Loucy (cell line): ENCODE data around the gene PCDHGA1.

Source experiments
- H2AFZ ChIP-seq: fragments of 200-600 bp; sonication (generic); 2 replicates; pipeline ENCODE4 v1.6.0; 2016; ENCODE audit warnings: antibody characterized with exemption, mild to moderate bottlenecking, low read length, moderate library complexity
- H3F3A ChIP-seq: fragments of 200-600 bp; 2 replicates; pipeline ENCODE4 v1.6.0; 2016; ENCODE audit warnings: antibody characterized with exemption, low read depth, mild to moderate bottlenecking
- H3K27me3 ChIP-seq: fragments of 200-600 bp; sonication (generic); 2 replicates; pipeline ENCODE4 v1.6.1; 2014; ENCODE audit warnings: low read length, mild to moderate bottlenecking; ENCODE audit not compliant: insufficient read depth, poor library complexity, severe bottlenecking
- H3K36me3 ChIP-seq: fragments of 200-600 bp; sonication (generic); 2 replicates; pipeline ENCODE4 v1.6.1; 2016; ENCODE audit warnings: low read length; ENCODE audit not compliant: insufficient read depth
- H3K4me1 ChIP-seq: fragments of 200-600 bp; sonication (generic); 2 replicates; pipeline ENCODE4 v1.5.1; 2014; ENCODE audit warnings: low read length, mild to moderate bottlenecking; ENCODE audit not compliant: insufficient read depth, poor library complexity, severe bottlenecking
- H3K4me2 ChIP-seq: fragments of 200-600 bp; sonication (generic); 2 replicates; pipeline ENCODE4 v1.6.0; 2014; ENCODE audit warnings: antibody characterized with exemption, low read length, low read depth, mild to moderate bottlenecking; ENCODE audit not compliant: poor library complexity, severe bottlenecking
- H3K4me3 ChIP-seq: fragments of 200-600 bp; sonication (generic); 2 replicates; pipeline ENCODE4 v1.5.1; 2014; ENCODE audit warnings: low read length, mild to moderate bottlenecking, mixed read lengths; ENCODE audit not compliant: poor library complexity, severe bottlenecking
- H3K79me2 ChIP-seq: fragments of 200-600 bp; sonication (generic); 2 replicates; pipeline ENCODE4 v1.6.1; 2014; ENCODE audit warnings: low read length; ENCODE audit not compliant: insufficient read depth
- H3K9ac ChIP-seq: fragments of 200-600 bp; sonication (generic); 2 replicates; pipeline ENCODE4 v1.6.0; 2014; ENCODE audit warnings: mild to moderate bottlenecking, low read depth, low read length, moderate library complexity; ENCODE audit not compliant: poor library complexity, severe bottlenecking
- H3K9me2 ChIP-seq: fragments of 200-600 bp; sonication (generic); replicated peaks from 2 replicates; pipeline ENCODE4 v1.6.1; 2016; ENCODE audit warnings: low read depth, low read length, mixed read lengths
- H3K9me3 ChIP-seq: fragments of 200-600 bp; sonication (generic); 2 replicates; pipeline ENCODE4 v1.6.1; 2014; ENCODE audit warnings: mild to moderate bottlenecking, antibody characterized with exemption, low read length, low read depth; ENCODE audit not compliant: insufficient read depth
- H4K20me1 ChIP-seq: fragments of 200-600 bp; sonication (generic); 2 replicates; pipeline ENCODE4 v1.6.0; 2014; ENCODE audit warnings: antibody characterized with exemption, low read length, mild to moderate bottlenecking; ENCODE audit not compliant: insufficient read depth, poor library complexity, severe bottlenecking
- EZH2phosphoT487 ChIP-seq: fragments of 200-600 bp; IDR thresholded peaks from 2 replicates; pipeline ENCODE4 v1.6.1; 2018; ENCODE audit warnings: antibody characterized with exemption, mild to moderate bottlenecking, moderate library complexity, borderline replicate concordance
- TF ChIP-seq, protein P1 (sequence below): fragments of 200-600 bp; sonication (generic); conservative IDR thresholded peaks from 2 replicates; pipeline ENCODE4 v1.5.1; 2014; ENCODE audit warnings: mild to moderate bottlenecking, antibody characterized with exemption, low read length

PCDHGA1 gene

DNA sequence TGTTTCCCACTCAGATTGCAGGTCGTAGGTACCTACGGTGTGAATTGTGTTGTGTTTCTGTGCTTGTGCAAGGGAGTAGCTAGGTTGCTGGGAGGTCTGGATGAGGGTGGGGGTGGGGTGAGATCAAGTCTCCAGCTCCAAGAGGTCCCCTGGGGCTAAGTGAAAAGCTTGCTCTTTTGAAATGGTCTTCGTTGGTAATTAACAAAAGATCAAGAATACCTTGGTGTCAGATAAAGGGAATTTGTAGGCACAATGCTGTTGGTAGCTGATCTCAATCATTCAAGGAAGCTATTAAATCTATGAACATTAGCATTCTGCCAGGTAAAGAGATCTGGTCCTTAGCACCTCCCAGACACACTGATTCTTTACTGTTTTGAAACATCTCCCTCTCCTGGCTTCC is 153.6 kb downstream of the PCDHGA1 start:
- Histone ChIP-seq H3K36me3 (no peaks in the 10 kb centered on the region), H3F3A (no peaks in the 10 kb centered on the region), H3K79me2 (no peaks in the 10 kb centered on the region), H3K4me2 (no peak overlapping the region), H3K4me1 (no peaks in the 10 kb centered on the region), H3K9ac (no peak overlapping the region), H2AFZ (no peak overlapping the region), H4K20me1 (no peaks in the 10 kb centered on the region), H3K4me3 (no peak overlapping the region), H3K9me2 (no peaks in the 10 kb centered on the region), H3K9me3 (no peaks in the 10 kb centered on the region), H3K27me3 (no peaks in the 10 kb centered on the region)
- no peak for TF ChIP-seq EZH2phosphoT487
- TF ChIP-seq, protein P1, sequence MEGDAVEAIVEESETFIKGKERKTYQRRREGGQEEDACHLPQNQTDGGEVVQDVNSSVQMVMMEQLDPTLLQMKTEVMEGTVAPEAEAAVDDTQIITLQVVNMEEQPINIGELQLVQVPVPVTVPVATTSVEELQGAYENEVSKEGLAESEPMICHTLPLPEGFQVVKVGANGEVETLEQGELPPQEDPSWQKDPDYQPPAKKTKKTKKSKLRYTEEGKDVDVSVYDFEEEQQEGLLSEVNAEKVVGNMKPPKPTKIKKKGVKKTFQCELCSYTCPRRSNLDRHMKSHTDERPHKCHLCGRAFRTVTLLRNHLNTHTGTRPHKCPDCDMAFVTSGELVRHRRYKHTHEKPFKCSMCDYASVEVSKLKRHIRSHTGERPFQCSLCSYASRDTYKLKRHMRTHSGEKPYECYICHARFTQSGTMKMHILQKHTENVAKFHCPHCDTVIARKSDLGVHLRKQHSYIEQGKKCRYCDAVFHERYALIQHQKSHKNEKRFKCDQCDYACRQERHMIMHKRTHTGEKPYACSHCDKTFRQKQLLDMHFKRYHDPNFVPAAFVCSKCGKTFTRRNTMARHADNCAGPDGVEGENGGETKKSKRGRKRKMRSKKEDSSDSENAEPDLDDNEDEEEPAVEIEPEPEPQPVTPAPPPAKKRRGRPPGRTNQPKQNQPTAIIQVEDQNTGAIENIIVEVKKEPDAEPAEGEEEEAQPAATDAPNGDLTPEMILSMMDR, result no peak

DNA sequence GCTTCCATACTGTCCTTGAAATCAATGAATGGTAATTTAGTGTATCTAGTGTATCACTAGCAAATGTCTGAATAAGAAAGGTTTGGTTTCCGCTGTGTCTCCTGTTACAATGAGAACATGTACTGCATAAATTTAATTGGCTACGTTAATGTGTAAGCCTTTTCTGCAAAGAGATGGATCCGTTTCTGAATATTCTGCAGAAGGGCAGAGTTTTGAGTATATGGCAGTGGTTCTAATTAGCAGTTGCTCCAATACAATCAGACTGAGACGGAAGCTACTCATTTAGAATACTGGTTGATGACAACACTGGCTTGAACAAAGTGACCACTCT is 154.0 kb downstream of the PCDHGA1 start:
- no peak overlapping the region for H3K9ac ChIP-seq
- no peaks in the 10 kb centered on the region for H3K9me2 ChIP-seq
- no peak overlapping the region for H2AFZ ChIP-seq
- TF ChIP-seq, protein P1, result no peak
- no peak for TF ChIP-seq EZH2phosphoT487
- no peaks in the 10 kb centered on the region for H3F3A ChIP-seq
- H3K36me3 ChIP-seq, result no peaks in the 10 kb centered on the region
- H3K27me3 ChIP-seq, result no peaks in the 10 kb centered on the region
- no peaks in the 10 kb centered on the region for H3K9me3 ChIP-seq
- no peak overlapping the region for H3K4me3 ChIP-seq
- no peaks in the 10 kb centered on the region for H3K79me2 ChIP-seq
- H3K4me1 ChIP-seq, result no peaks in the 10 kb centered on the region
- no peaks in the 10 kb centered on the region for H4K20me1 ChIP-seq
- no peak overlapping the region for H3K4me2 ChIP-seq

DNA sequence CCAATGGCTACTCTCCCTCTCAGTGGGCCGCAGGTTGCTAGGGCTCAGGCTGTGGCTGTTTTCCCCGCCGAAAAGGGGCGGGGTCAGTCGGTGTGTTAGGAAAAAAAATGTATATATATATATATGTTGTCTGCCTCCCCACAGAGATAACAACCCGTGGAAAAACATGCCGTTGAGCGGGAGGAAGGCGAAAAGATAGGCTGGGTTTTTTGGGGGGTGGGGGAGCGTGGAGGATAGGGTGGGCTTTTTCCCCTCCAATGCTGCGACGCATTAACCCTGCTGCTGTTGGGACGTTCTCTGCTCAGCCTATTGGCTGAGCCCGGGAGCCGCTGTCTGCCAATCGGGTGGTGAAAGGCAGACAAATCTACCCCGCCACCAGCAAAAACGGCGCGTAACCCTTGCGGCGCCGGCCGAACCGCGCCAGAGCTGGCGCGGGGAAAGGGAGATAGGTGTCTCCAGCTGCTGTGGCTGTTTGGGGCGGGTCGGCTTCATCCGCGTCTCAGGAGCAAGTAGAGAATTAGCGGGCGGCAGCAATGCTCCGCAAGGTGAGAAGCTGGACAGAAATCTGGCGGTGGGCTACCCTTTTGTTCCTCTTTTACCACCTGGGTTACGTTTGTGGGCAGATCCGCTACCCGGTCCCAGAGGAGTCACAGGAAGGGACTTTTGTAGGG is 154.5 kb downstream of the PCDHGA1 start, which contains the start of gene PCDHGC4:
Gene PCDHGC4 (plus strand): TSS at position 390 of the 671 bp plus-strand sequence. CDS start 144 bp downstream, at position 534.
- Histone ChIP-seq H3K27me3 (no peaks in the 10 kb centered on the region), H3K36me3 (no peaks in the 10 kb centered on the region), H3K9me3 (no peaks in the 10 kb centered on the region), H3K9me2 (no peaks in the 10 kb centered on the region), H3K9ac (no peak within 1 kb of the TSS), H3F3A (no peaks in the 10 kb centered on the region), H3K4me2 (no peak within 1 kb of the TSS), H4K20me1 (no peaks in the 10 kb centered on the region), H3K79me2 (no peaks in the 10 kb centered on the region), H3K4me3 (no peak within 1 kb of the TSS), H3K4me1 (no peaks in the 10 kb centered on the region), H2AFZ (no peak within 1 kb of the TSS)
- no peak for TF ChIP-seq EZH2phosphoT487
- TF ChIP-seq, protein P1, result no peak
